ENCODE measurements around the gene KLF15. TPM values are rescaled to one million over a fixed set of nuclear protein-coding genes. Genes with fewer than 3 reads are reported as not detected.

Gene KLF15
- total RNA-seq: 28.5 TPM
- long read RNA-seq, partial matches to known transcripts: 0 of 7 reads
- long read RNA-seq, other reads (novel, unspliced or antisense): 7 of 7 reads

DNA sequence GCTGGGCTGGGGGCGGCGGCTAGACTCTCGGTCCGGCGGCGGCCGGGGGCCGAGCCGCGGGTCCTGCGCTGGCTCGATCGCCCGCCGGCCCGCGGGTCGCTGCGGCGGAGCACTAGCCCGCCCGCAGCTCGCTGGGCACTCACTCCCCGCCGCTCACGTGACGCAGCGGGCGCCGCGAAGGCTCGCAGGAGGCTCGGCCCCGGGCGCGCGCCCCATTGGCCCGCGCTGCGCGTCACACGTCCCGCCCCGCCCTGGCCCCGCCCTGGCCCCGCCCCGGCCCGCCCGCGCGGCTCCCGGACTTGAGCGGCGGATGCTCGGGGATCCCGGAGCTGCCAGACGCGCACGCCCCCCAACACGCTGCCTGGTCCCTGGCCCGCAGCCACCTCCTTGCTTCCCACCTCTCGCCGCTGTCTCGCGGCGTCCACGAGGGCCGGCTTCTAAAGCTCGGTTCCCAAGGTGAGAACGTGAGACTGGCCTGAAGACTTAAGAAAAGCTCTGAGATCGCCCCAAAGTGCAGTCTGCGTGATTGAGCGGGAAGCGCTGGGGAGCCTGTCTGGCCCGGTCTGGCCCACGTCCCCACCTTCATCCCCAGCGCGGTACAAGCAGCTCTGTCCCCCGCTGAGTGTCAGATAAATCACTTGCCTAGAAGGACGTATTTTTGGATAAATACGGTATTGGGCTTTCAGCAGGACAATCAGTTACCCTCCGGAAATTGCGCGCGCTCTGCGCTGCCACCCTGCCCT lies at the start of gene KLF15:
TSS of gene KLF15 (minus strand) at position 114 of the 743 bp plus-strand sequence. CDS start 4,486 bp downstream, outside the sequence.
- intact Hi-C loops (cut with micrococcal nuclease): no loop called here
- ATAC-seq (peak; percentile 71), DNase-seq (peak; percentile 96)

DNA sequence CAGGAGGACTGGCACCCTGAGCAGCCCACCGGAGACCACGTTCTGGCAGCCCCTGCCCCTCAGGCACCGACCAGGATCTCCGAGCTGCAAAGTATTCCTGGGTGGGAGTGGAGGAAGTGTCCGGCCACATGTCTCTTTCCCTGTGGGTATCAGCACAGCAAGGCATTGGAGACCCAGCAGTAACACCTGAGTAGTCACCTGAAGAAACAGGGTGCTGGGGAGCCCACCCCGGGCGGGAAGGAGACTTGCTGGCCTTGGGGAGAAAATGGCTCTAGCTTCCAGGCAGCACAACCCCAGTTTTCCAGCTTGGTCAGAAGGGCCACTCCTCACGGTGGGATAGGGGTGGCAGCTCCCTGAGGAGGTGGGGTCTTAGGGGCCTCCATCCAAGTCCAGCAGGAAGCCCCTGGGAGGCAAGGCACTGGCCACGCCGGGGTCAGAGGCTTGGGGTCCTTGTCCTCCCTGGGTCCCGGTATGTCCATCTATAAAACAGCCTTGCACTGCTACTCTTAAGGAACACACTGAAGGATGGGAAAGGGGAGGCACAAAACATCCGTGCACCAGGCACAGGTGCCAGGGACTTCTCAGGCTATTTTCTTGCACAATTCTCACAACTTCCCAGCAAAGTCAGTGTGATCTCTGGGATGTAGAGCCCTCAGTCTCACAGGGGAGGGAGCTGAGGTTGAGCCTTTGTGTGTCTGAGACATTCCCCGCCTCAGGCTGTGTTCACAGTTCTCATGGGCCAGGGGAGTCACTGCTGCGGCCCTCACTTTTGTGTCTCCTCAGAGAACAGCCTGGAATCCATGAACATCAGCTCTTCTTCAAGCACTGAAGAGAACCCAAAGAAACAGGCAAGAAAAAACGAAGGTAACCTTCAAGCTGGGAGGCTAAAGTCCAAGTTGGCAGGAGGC lies 49.4 kb upstream of the KLF15 start:
- intact Hi-C loops (cut with micrococcal nuclease): no loop called here
- DNase-seq (no peak), ATAC-seq (no peak)

DNA sequence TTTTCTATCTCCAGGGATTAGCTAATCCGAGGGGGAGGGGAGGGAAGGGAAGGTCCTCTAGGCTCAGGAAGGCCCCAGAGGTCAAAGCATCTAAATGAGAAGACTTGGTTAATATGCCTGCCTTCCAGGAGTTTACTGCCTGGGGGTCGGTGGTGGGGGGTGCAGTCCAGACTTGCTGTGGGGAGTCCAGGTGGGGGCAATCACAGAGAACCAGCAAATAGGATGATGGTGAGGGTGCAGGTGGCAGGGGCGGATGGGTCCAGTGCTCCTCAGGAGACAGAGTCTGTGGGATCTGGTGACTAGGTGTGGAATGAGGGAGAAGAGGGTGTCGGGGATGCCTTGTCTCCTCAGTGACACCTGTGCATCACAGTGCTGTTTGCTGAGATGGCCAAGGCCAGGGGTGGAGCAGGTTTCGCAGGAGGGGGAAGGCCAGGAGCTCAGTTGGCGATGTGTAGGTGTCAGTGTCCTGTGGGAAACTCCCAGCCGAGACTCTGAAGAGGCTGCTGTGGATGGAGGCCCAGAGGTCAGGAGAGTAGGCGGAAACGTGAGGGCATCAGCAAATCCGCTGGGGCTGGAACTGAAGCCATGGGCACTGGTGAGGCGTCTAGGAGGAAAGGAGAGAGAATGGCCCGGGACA lies 45.6 kb upstream of the KLF15 start:
- DNase-seq: no peak
- no peak for ATAC-seq
- intact Hi-C loops (cut with micrococcal nuclease): no loop called here

DNA sequence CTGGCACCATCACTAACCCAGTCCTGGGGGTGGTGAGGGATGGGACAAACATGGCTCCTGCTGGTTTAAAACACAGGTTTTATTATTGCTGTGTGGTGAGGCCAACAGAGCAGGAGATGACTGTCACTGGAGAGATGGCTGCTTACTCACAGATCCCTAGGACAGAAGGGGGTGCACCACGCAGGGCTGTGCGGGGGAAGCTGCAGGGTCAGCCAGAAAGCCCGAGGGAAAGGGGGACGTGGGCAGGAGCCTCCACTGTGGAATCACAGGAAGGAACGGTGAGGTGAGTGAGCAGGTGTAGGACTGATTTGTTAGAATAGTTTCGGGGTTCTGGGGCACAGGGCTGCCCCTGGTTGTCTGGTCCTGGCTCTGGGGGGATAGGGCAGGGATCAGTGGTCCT lies 45.0 kb upstream of the KLF15 start:
- DNase-seq: no peak
- ATAC-seq: no peak
- intact Hi-C loops (cut with micrococcal nuclease): no loop called here

DNA sequence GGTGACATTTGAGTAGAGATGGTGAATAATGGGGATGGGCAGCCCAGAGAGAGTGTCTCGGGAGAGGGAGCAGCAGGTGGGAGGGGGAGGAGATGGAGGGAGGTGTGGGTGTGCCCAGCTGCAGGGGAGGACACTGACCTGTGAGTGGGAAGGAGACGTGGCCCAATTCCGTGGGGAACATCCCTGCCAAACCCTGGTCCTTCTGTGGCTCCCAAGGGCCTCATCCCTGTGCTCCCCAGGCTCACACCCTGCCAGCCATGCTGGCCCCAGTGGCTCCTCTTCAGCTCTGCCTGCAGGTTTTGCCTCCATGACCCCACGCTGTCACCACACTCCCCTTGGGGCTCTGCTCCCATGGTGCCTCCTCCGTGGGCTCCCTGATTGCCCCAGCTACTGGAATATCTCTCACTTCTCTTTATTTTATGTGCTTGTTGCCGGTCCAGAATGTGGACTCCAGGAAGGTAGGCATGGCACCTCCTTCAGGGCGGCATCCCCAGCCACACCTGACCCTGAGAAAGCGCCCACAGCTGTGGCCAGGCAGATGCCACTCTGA lies 44.5 kb upstream of the KLF15 start:
- DNase-seq (no peak), ATAC-seq (no peak)
- intact Hi-C loops (cut with micrococcal nuclease): no loop called here

DNA sequence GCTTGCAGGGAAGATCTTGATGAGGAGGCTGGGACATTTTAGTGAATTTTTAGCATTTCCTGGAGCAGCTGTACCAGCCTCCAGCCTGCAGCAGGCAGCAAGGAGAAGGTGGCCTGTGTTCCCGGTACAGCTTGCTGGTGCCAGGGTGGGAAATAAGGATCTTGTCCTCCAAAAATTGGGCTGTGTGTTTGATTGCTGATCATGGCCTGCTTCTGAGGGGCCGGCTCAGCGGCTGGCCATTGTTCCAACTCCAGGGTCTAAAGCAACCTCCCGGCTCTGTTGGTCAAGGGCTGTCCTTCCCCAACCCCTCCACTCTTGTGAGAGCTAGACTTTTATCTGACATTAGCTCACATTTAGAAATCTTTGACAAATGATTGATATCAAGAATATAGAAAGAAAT lies 42.5 kb upstream of the KLF15 start:
- intact Hi-C loops (cut with micrococcal nuclease): no loop called here
- DNase-seq: no peak
- no peak for ATAC-seq

DNA sequence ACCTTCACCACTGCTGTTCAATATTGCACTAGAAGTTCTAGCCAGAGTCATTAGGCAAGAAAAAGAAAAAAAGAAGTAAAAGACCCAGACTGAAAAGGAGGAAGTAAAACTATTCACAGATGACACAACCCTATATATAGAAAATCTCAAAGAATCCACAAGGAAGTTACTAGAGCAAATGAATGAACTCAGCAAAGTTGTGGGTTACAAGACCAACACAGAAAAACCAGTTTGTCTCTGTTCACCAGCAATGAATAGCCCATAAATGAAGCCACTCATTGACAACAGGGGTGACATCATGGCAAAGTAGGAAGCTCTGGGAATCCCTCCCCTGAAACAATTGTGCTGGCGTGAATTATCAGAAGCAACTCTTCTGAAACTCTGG lies 42.1 kb upstream of the KLF15 start:
- intact Hi-C loops (cut with micrococcal nuclease): no loop called here
- ATAC-seq (no peak), DNase-seq (no peak)

DNA sequence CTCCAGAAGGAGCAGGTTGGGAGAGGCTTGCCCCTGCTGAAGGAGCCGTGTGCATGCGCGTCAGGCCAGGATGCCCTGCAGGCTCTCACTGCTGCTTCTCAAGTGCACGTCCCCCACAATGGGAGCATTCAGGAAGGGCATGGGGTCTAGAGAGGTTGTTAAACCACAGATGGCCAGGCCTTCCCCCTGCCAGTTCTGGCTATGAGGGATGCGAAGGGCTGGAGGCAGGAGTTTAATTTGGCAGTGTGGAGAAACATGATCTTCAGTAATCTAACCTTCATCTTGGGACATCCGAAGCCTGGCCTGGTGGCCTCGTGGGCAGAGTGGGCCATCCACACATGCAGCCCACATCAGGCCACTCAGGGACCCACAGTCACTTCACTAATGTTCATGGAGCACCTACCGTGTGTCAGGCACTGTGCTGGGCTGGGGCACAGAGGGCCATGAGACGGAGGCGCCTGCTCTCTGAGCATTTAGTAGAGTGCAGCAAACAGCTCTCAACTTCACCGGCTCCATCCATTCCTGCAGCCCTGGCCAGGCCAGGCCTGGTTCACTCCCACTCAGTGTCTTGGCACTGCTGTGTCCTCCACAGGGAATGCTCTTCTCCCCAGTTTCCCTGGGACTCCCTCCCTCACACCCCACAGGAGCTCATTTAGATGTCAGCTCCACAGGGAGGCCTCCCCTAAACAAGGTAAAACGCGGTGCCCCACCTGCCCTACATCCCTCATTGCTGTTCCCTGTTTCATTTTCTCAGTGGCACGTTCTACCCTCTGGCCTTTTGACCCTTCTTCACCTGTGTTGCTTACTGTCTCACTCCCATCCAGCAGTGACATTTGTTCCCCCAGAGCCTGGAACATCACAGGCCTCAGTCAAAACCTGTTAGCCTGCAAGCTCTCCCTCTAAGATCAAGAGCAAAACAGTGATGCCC lies 41.5 kb upstream of the KLF15 start:
- DNase-seq (no peak), ATAC-seq (no peak)
- intact Hi-C loops (cut with micrococcal nuclease): no loop called here

DNA sequence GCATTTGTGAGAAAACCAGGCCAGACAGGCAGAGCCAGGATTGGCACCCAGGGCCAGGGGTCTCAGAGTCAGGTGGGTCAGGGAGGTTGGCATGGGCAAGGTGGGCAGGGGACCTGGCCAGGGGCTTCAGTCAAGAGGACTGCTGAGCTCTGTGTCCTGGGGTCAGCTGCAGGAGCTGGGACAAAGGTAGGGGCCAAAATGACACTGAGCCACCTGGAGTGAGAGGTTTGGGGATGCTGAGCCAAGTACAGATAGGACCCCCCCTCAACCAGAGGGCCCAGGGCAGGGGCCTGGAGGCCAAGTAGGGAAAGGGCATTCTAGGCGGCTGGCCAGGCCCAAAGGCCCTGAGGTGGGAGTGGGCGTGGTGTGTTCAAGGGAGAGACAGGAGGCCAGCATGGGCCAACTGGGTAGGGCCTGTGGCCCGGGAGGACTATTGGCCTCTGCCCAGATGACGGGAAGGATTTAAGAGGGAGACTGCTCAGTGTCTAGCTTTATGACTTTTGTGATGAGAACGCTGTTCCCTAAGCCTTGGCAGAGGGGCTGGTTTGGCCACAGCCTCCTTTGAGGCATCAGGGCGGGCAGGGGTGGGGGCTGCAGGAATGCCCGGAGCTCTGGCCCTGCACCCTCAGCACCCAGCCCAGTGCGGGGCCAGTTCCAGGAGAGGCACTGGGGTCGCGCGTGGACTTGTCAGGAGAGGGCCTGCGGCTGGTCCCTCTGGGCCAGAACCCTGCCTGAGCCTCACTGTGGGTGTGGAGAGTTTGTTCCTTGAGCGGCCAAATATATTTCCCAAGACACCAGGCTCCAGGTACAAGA lies 40.6 kb upstream of the KLF15 start:
- intact Hi-C loops (cut with micrococcal nuclease): no loop called here
- DNase-seq: no peak
- no peak for ATAC-seq

DNA sequence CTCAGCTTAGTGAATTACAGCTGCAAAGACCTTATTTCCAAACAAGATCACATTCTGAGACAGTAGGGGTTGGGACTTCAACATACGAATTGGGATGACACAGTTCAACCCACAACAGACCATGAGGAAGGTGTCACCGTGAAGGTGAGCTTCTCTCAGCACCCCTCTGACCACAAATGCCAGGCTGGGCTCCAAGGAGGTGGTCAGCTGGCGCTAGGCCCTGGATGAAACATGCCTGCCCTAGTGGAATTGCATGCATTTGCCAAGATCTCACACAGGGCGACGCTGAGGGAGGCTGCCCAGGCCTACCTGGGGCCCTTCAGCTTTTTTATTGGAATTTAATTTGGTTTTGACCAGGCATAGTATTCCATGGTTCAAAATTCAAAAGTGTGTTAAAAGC lies 39.3 kb upstream of the KLF15 start:
- DNase-seq: no peak
- intact Hi-C loops (cut with micrococcal nuclease): no loop called here
- ATAC-seq: no peak

DNA sequence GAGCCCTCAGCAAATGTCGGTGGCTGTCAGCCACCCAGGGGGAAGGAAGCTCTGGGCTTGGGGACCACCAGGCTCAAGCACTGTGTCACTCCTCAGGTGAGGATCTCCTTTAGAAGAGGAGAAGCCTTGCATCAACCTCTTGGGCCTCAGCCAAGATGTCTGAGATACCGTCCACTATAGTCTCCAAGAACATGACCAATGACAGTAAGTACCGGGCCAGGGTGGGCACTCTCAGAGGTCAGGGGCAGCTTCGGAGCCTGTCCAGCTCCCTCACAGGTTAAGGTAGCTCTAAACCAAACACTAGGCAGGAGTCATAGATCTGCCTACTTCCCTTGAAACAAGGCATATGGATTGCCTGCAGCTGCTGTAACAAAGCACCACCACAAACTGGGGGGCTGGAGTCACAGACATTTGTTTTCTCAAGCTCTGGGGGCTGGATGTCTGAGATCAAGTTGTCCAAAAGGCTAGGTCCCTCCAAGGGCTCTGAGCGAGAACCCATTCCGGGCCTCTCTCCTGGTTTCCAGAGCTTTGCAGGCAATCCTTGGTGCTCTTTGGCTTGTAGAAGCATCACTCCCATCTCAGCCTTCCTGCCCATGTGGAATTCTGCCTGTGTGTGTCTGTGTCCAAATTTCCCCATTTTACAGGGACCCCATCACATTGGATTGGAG lies 38.8 kb upstream of the KLF15 start:
- DNase-seq: no peak
- no peak for ATAC-seq
- intact Hi-C loops (cut with micrococcal nuclease): no loop called here

DNA sequence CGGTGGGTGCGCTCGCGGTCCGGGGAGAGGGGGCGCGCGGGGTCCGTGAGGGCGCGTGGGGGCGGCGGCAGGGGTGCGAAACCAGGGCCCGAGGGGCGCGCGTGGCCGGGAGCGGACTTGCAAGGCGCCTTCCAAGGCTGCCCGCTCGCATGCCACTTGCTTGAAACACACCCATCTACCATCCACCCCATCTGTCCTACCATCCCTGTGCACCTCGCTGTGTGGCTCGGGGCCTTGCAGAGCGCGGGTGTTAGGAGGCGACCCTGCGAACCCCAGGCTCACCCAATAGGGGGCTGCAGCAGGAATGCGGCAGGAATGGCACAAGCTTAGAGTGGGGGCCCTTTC lies 37.7 kb upstream of the KLF15 start:
- ATAC-seq: no peak
- no peak for DNase-seq
- intact Hi-C loops (cut with micrococcal nuclease): loop anchor here (5.0 kb wide), 1 partner anchor 138 kb away; no protein-coding TSS in a partner anchor

DNA sequence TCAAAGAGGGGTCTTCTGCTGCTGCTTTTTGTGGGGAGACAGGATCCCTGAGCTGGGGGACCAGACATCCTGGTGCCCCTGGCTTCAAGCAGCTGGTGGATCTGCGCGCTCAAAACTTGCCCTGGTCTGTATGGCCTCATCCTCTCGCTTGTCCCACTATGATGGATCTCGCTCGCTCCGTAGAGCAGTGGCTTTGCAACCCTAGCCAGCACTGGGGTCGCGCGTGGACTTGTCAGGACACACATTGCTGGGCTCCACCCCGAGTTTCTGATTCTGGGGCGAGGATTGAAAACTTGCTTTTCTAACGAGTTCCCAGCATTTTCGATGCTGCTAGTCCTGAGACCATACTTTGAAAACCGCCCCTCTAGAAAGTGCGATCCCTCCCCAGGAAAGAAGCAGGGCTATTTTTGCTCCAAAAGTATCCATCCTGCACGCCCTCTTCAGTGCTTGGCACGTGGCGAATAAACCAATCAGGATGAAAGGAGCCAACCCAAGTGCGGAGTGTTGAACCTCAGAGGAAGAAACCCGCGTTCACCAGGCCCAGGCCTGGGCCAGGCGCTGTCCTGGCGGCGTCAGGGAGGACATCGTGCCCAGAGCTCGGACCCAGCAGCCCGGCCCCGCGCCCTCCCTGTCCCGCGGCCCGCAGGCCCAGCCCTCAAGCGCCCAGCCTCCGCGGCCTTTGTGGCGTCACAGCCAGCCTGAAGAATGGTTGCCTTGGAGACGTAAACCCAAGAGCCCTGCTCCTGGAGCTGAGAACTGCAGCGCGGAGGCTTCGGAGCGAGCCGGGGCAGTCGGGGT lies 37.2 kb upstream of the KLF15 start, which contains the start of gene CFAP100:
TSS of gene CFAP100 (plus strand) at position 731 of the 798 bp plus-strand sequence. CDS start 1,092 bp downstream, outside the sequence.
- DNase-seq: peak; percentile 61
- intact Hi-C loops (cut with micrococcal nuclease): loop anchor here (5.0 kb wide), 1 partner anchor 137 kb away; no protein-coding TSS in a partner anchor
- peak; percentile 75 for ATAC-seq

DNA sequence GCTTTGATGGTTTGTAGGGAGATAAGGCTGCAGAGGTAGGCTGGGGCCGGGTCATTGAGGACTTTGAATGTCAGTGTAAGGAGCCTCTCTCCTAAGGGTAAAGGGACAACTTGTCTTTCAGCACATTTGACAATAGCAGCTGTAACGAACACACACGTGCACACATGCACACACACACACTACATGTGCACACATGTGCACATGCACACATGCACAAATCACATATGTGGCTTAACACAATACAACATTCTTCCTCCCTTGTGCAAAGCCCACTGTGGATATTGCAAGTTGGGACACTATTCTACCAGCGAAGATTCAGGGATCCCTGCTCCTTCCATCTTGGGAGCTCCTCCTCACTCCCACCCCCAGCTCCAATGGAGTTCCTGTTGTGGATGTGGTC lies 36.4 kb upstream of the KLF15 start:
- ATAC-seq: no peak
- no peak for DNase-seq
- intact Hi-C loops (cut with micrococcal nuclease): loop anchor here (5.0 kb wide), 1 partner anchor 136 kb away; no protein-coding TSS in a partner anchor

DNA sequence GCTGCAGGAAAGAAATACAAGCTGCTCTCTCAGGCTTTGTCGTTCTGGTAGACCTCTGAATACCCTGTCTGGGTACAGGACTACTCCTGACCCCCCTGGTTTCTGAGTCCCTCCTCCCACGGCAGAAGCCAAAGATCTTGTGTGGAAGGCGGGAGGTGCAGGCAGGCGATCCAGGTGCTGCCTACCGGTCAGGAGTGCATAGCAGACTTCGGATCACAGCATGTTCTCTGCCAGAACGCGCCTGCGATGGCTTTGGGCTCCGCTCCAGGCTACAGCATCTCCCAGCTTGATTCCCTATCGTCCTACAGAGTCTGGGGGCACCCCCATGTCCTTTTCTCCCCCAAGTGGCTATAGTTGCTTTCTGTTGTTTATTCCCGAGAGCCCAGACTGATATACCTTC lies 35.0 kb upstream of the KLF15 start:
- ATAC-seq (no peak), DNase-seq (no peak)
- intact Hi-C loops (cut with micrococcal nuclease): loop anchor here (5.0 kb wide), 1 partner anchor 135 kb away; no protein-coding TSS in a partner anchor

DNA sequence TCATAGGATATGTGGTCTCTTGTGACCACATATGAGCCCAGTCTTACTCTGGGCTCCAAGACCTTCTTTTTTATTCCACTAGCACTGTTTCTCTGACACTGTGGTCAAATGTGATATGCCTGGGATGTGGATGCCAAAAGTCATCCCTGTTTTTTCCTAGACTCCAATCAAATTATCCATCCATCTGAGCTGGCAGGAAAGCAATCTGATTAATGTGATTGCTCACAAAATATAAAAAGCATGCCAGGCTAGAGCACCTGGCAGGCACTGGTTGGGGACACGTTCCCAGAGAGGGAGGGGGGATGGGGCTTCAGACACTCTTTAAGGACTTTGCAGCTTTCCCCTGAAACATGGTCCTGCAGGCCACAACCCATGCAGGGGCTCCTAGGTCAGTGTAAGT lies 34.4 kb upstream of the KLF15 start:
- DNase-seq (no peak), ATAC-seq (no peak)
- intact Hi-C loops (cut with micrococcal nuclease): loop anchor here (5.0 kb wide), 1 partner anchor 134 kb away; no protein-coding TSS in a partner anchor

All from left ventricle myocardium superior (tissue), 1 donor.